SK-N-SH treated with all-trans-retinoic acid at 6 μM for 48 hours (cell line): Measurements from ENCODE around the gene MED16.
"Not testable (repeated sequence)": the region's sequence is repeated elsewhere in the genome, so short reads cannot be mapped to it uniquely, and the experiment has no call there.

ENCODE experiments used
- ATAC-seq: fragments of 200-7000 bp; cut with Tn5 transposase; 3 replicates; pipeline ENCODE4 v1.9.1; 2020; ENCODE audit warnings: mild to moderate bottlenecking, moderate library complexity
- ARNTL ChIP-seq: fragments of 450-650 bp; formaldehyde crosslinking; IDR thresholded peaks from 2 replicates; pipeline ENCODE4 v1.5.0; 2020; ENCODE audit warnings: low read depth, mild to moderate bottlenecking, moderate library complexity, borderline replicate concordance
- BACH2 ChIP-seq: fragments of 250-450 bp; sonication (Bioruptor Pico); IDR thresholded peaks from 2 replicates; pipeline ENCODE4 v1.9.0; 2021; ENCODE audit warnings: mild to moderate bottlenecking, borderline replicate concordance
- CSDC2 ChIP-seq: fragments of 250-450 bp; sonication (Bioruptor Pico); IDR thresholded peaks from 2 replicates; pipeline ENCODE4 v1.5.0; 2020; ENCODE audit warnings: mild to moderate bottlenecking, moderate library complexity
- GLIS3 ChIP-seq: fragments of 250-450 bp; sonication (Bioruptor Pico); IDR thresholded peaks from 2 replicates; pipeline ENCODE4 v1.5.0; 2020; ENCODE audit warnings: mild to moderate bottlenecking, moderate library complexity
- ISL1 ChIP-seq: fragments of 250-450 bp; sonication (Bioruptor Pico); IDR thresholded peaks from 2 replicates; pipeline ENCODE4 v2.1.2; 2022; ENCODE audit warnings: mild to moderate bottlenecking, moderate library complexity
- PPARA ChIP-seq: fragments of 250-450 bp; sonication (Bioruptor Pico); IDR thresholded peaks from 2 replicates; pipeline ENCODE4 v1.5.0; 2020; ENCODE audit warnings: mild to moderate bottlenecking, borderline replicate concordance
- RARB ChIP-seq: fragments of 250-450 bp; sonication (Bioruptor Pico); IDR thresholded peaks from 2 replicates; pipeline ENCODE4 v1.8.0; 2021; ENCODE audit warnings: mild to moderate bottlenecking, moderate library complexity
- SNAI2 ChIP-seq: fragments of 250-450 bp; sonication (Bioruptor Pico); IDR thresholded peaks from 2 replicates; pipeline ENCODE4 v1.5.0; 2020; ENCODE audit warnings: mild to moderate bottlenecking, moderate library complexity
- TCF4 ChIP-seq: fragments of 250-450 bp; sonication (Bioruptor Pico); IDR thresholded peaks from 2 replicates; pipeline ENCODE4 v1.8.0; 2021; ENCODE audit warnings: mild to moderate bottlenecking, moderate library complexity, borderline replicate concordance
- TOX ChIP-seq: fragments of 250-450 bp; sonication (Bioruptor Pico); IDR thresholded peaks from 2 replicates; pipeline ENCODE4 v1.8.0; 2021; ENCODE audit warnings: mild to moderate bottlenecking, moderate library complexity, borderline replicate concordance
- ZC3H10 ChIP-seq: fragments of 250-450 bp; sonication (Bioruptor Pico); IDR thresholded peaks from 2 replicates; pipeline ENCODE4 v1.5.1; 2021; ENCODE audit warnings: mild to moderate bottlenecking, moderate library complexity
- ZFP3 ChIP-seq: fragments of 250-450 bp; sonication (Bioruptor Pico); IDR thresholded peaks from 2 replicates; pipeline ENCODE4 v1.5.0; 2020; ENCODE audit warnings: mild to moderate bottlenecking, moderate library complexity
- ZFP30 ChIP-seq: fragments of 450-650 bp; formaldehyde crosslinking; IDR thresholded peaks from 2 replicates; pipeline ENCODE4 v1.5.0; 2022; ENCODE audit warnings: mild to moderate bottlenecking, moderate library complexity
- ZNF565 ChIP-seq: fragments of 450-650 bp; formaldehyde crosslinking; conservative IDR thresholded peaks from 2 replicates; pipeline ENCODE4 v1.5.0; 2020; ENCODE audit warnings: low read depth, mild to moderate bottlenecking, moderate library complexity
- ZNF70 ChIP-seq: fragments of 450-650 bp; formaldehyde crosslinking; IDR thresholded peaks from 2 replicates; pipeline ENCODE4 v1.5.0; 2020; ENCODE audit warnings: mild to moderate bottlenecking, moderate library complexity
- ZNF8 ChIP-seq: fragments of 450-650 bp; formaldehyde crosslinking; IDR thresholded peaks from 2 replicates; pipeline ENCODE4 v1.5.0; 2020; ENCODE audit warnings: mild to moderate bottlenecking, moderate library complexity
- TF ChIP-seq, protein P1 (sequence below): fragments of 250-450 bp; sonication (Bioruptor Pico); IDR thresholded peaks from 2 replicates; pipeline ENCODE4 v1.5.1; 2021; ENCODE audit warnings: mild to moderate bottlenecking, moderate library complexity
- TF ChIP-seq, protein P2 (sequence below): fragments of 250-450 bp; sonication (Bioruptor Pico); IDR thresholded peaks from 2 replicates; pipeline ENCODE4 v1.5.0; 2020; ENCODE audit warnings: mild to moderate bottlenecking, moderate library complexity
- TF ChIP-seq, protein P3 (sequence below): fragments of 250-450 bp; sonication (Bioruptor Pico); IDR thresholded peaks from 2 replicates; pipeline ENCODE4 v1.8.0; 2020; ENCODE audit warnings: mild to moderate bottlenecking, moderate library complexity, borderline replicate concordance
- TF ChIP-seq, protein P4 (sequence below): fragments of 250-450 bp; sonication (Bioruptor Pico); IDR thresholded peaks from 2 replicates; pipeline ENCODE4 v1.8.0; 2021; ENCODE audit warnings: low read depth, mild to moderate bottlenecking, moderate library complexity, borderline replicate concordance

Gene MED16

DNA sequence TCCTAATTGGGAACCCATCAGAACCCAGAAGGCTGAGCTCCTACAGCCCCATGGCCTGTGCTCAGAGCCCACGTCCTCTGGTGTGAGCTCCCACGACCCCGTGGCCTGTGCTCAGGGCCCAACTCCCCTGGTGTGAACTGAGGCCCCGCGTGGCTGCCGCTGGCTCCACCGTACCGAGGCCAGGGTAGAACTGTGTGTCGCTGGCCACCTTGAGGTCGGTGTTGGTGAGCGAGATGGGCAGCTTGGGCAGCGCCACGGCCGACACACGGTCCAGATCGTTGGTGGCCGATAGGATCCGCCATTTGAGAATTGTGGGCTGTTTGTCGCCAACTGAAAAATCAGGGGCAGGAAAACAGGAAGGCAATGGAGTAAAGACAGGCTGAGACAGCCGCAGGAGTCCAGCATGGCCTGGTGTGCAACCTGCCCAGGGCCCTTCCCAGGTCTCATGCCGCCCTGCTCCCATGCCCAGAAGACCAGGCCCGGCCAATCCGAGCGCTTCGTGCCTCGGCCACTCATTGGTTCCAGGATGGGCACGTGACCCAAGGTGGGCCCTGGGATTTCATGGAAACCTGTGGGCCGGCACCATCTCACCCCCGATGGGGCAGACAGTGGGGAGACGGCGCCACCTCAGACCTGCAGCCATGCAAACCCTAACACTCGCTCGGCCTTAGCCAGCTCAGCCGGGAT, 11.5 kb downstream of the MED16 start:
- TF ChIP-seq ZC3H10 (CRISPR knock-in tag), result no peak
- TF ChIP-seq, protein P1, sequence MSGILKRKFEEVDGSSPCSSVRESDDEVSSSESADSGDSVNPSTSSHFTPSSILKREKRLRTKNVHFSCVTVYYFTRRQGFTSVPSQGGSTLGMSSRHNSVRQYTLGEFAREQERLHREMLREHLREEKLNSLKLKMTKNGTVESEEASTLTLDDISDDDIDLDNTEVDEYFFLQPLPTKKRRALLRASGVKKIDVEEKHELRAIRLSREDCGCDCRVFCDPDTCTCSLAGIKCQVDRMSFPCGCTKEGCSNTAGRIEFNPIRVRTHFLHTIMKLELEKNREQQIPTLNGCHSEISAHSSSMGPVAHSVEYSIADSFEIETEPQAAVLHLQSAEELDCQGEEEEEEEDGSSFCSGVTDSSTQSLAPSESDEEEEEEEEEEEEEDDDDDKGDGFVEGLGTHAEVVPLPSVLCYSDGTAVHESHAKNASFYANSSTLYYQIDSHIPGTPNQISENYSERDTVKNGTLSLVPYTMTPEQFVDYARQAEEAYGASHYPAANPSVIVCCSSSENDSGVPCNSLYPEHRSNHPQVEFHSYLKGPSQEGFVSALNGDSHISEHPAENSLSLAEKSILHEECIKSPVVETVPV (CRISPR knock-in tag), result no peak
- TF ChIP-seq, protein P2, sequence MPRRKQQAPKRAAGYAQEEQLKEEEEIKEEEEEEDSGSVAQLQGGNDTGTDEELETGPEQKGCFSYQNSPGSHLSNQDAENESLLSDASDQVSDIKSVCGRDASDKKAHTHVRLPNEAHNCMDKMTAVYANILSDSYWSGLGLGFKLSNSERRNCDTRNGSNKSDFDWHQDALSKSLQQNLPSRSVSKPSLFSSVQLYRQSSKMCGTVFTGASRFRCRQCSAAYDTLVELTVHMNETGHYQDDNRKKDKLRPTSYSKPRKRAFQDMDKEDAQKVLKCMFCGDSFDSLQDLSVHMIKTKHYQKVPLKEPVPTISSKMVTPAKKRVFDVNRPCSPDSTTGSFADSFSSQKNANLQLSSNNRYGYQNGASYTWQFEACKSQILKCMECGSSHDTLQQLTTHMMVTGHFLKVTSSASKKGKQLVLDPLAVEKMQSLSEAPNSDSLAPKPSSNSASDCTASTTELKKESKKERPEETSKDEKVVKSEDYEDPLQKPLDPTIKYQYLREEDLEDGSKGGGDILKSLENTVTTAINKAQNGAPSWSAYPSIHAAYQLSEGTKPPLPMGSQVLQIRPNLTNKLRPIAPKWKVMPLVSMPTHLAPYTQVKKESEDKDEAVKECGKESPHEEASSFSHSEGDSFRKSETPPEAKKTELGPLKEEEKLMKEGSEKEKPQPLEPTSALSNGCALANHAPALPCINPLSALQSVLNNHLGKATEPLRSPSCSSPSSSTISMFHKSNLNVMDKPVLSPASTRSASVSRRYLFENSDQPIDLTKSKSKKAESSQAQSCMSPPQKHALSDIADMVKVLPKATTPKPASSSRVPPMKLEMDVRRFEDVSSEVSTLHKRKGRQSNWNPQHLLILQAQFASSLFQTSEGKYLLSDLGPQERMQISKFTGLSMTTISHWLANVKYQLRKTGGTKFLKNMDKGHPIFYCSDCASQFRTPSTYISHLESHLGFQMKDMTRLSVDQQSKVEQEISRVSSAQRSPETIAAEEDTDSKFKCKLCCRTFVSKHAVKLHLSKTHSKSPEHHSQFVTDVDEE, result no peak
- ATAC-seq, result no peak

DNA sequence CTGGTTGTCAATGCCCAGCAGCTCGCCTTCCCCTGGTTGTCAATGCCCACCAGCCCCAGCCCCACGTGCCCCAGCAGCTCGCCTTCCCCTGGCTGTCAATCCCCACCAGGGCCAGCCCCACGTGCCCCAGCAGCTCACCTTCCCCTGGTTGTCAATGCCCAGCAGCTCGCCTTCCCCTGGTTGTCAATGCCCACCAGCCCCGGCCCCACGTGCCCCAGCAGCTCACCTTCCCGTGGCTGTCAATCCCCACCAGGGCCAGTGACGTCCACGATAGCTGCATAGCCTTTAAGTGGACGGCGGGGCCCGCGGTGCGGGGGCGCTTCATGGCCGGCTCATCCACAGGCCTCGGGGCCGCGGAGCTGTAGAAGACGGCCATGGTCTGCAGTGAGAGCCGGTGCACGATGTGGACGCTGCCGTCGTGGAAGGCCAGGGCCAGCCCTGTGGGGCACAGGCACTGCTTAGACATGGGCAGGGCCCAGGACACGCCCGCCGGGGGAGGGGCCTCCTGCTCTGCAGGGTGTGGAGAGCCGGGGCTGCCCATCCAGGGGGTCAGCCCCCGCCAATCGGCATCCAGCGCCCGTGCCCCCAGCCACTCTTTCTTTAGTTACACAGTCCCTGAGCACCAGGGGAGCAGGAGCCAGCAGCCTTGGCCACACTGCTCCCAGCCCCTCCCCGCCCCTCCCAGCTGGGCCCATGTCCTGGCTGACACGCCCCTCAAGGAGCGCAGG, 13.1 kb downstream of the MED16 start:
- no peak; the same call in 2 of the 3 replicates for ATAC-seq
- TF ChIP-seq TCF4 (CRISPR knock-in tag), result no peak
- no peak for TF ChIP-seq ARNTL
- no peak for TF ChIP-seq BACH2 (CRISPR knock-in tag)
- no peak for TF ChIP-seq RARB (CRISPR knock-in tag)
- no peak for TF ChIP-seq ISL1
- TF ChIP-seq ZNF70 (CRISPR knock-in tag), result no peak
- no peak for TF ChIP-seq ZFP3 (CRISPR knock-in tag)
- TF ChIP-seq SNAI2, result no peak
- TF ChIP-seq ZNF565, result no peak
- TF ChIP-seq, protein P3, sequence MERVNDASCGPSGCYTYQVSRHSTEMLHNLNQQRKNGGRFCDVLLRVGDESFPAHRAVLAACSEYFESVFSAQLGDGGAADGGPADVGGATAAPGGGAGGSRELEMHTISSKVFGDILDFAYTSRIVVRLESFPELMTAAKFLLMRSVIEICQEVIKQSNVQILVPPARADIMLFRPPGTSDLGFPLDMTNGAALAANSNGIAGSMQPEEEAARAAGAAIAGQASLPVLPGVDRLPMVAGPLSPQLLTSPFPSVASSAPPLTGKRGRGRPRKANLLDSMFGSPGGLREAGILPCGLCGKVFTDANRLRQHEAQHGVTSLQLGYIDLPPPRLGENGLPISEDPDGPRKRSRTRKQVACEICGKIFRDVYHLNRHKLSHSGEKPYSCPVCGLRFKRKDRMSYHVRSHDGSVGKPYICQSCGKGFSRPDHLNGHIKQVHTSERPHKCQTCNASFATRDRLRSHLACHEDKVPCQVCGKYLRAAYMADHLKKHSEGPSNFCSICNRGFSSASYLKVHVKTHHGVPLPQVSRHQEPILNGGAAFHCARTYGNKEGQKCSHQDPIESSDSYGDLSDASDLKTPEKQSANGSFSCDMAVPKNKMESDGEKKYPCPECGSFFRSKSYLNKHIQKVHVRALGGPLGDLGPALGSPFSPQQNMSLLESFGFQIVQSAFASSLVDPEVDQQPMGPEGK (CRISPR knock-in tag), result no peak
- no peak for TF ChIP-seq CSDC2 (CRISPR knock-in tag)
- TF ChIP-seq, protein P1 (CRISPR knock-in tag), result no peak
- no peak for TF ChIP-seq ZNF8
- no peak for TF ChIP-seq ZFP30
- TF ChIP-seq, protein P4, sequence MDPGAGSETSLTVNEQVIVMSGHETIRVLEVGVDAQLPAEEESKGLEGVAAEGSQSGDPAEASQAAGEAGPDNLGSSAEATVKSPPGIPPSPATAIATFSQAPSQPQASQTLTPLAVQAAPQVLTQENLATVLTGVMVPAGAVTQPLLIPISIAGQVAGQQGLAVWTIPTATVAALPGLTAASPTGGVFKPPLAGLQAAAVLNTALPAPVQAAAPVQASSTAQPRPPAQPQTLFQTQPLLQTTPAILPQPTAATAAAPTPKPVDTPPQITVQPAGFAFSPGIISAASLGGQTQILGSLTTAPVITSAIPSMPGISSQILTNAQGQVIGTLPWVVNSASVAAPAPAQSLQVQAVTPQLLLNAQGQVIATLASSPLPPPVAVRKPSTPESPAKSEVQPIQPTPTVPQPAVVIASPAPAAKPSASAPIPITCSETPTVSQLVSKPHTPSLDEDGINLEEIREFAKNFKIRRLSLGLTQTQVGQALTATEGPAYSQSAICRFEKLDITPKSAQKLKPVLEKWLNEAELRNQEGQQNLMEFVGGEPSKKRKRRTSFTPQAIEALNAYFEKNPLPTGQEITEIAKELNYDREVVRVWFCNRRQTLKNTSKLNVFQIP, result no peak
- no peak for TF ChIP-seq ZC3H10 (CRISPR knock-in tag)
- TF ChIP-seq, protein P2, result no peak
- TF ChIP-seq TOX (CRISPR knock-in tag), result no peak
- TF ChIP-seq PPARA (CRISPR knock-in tag), result no peak
- TF ChIP-seq GLIS3, result no peak

DNA sequence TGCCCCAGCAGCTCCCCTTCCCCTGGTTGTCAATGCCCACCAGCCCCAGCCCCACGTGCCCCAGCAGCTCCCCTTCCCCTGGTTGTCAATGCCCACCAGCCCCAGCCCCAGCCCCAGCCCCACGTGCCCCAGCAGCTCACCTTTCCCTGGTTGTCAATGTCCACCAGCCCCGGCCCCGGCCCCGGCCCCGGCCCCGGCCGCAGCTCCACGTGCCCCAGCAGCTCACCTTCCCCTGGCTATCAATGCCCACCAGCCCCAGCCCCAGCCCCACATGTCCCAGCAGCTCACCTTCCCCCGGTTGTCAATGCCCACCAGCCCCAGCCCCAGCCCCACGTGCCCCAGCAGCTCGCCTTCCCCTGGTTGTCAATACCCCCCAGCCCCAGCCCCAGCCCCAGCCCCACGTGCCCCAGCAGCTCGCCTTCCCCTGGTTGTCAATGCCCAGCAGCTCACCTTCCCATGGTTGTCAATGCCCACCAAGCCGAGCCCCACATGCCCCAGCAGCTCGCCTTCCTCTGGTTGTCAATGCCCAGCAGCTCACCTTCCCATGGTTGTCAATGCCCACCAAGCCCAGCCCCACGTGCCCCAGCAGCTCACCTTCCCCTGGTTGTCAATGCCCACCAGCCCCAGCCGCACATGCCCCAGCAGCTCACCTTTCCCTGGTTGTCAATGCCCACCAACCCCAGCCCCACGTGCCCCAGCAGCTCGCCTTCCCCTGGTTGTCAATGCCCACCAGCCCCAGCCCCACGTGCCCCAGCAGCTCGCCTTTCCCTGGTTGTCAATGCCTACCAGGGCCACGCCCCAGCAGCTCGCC, 14.0 kb downstream of the MED16 start:
- ATAC-seq, result not testable (repeated sequence)

DNA sequence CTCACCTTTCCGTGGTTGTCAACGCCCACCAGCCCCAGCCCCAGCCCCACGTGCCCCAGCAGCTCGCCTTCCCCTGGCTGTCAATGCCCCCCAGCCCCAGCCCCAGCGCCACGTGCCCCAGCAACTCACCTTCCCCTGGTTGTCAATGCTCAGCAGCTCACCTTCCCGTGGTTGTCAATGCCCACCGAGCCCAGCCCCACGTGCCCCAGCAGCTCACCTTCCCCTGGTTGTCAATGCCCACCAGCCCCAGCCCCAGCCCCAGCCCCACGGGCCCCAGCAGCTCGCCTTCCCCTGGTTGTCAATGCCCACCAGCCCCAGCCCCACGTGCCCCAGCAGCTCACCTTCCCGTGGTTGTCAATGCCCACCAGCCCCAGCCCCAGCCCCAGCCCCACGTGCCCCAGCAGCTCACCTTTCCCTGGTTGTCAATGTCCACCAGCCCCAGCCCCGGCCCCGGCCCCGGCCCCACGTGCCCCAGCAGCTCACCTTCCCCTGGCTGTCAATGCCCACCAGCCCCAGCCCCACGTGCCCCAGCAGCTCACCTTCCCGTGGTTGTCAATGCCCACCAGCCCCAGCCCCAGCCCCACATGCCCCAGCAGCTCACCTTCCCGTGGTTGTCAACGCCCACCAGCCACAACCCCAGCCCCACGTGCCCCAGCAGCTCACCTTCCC, 14.9 kb downstream of the MED16 start:
- not testable (repeated sequence) for ATAC-seq
